ENCODE data around the gene AQP9.
"Not testable (repeated sequence)": the region's sequence is repeated elsewhere in the genome, so short reads cannot be mapped to it uniquely, and the experiment has no call there.

The AQP9 gene

DNA sequence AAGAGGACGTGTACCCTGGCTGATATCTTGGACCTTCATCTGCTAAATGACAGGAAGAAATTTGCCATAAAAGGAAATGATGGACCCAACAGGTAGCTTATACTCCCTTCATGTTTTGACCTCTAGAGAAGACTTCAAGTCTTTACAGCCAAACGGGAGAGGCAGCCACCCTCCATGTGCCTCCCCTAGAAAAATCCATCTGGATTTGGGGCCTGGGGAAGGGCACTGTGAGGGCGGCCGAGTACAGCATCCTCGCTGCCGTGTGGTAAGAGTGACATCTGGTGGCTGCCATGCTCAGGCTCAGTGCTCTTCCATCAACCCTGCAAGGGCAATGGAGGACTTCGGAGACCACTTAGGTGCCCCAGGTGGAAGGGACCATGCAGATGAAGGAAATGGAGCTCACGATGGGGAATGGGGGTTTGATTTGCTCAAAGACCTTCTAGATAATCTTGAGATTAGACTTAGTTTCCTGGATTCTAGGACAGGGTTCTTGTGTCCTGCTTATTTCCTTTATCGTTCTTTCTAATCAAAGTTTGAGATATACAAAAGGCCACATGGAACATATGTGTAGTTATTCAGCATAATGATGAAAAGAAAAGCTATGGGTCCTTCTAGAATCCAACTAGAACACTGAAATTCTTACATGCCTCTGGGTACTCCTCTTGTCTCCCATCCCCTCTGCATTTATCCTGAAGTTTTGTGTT is 44.4 kb downstream of the AQP9 start:
- no peaks in the 10 kb centered on the region for H3K9me3 Mint-ChIP-seq
- no peak overlapping the region for H3K4me3 Mint-ChIP-seq
- no peak overlapping the region for H3K27ac Mint-ChIP-seq
- H3K27me3 Mint-ChIP-seq (ENCODE audit: low read depth) = peaks cover 9% of the 10 kb centered on the region
- no peaks in the 10 kb centered on the region for H3K36me3 Mint-ChIP-seq (ENCODE audit: low read depth)
- TF ChIP-seq, protein P1, sequence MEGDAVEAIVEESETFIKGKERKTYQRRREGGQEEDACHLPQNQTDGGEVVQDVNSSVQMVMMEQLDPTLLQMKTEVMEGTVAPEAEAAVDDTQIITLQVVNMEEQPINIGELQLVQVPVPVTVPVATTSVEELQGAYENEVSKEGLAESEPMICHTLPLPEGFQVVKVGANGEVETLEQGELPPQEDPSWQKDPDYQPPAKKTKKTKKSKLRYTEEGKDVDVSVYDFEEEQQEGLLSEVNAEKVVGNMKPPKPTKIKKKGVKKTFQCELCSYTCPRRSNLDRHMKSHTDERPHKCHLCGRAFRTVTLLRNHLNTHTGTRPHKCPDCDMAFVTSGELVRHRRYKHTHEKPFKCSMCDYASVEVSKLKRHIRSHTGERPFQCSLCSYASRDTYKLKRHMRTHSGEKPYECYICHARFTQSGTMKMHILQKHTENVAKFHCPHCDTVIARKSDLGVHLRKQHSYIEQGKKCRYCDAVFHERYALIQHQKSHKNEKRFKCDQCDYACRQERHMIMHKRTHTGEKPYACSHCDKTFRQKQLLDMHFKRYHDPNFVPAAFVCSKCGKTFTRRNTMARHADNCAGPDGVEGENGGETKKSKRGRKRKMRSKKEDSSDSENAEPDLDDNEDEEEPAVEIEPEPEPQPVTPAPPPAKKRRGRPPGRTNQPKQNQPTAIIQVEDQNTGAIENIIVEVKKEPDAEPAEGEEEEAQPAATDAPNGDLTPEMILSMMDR (IDR thresholded peaks at IDR 0.05; ENCODE audit: unreplicated experiment in 3 of 3) = peak; percentile 94 to 97 (median 96)
- no peaks in the 10 kb centered on the region for H3K4me1 Mint-ChIP-seq

- no peaks in the 10 kb centered on the region for H3K4me1 Mint-ChIP-seq
- peaks cover 9% of the 10 kb centered on the region for H3K27me3 Mint-ChIP-seq (ENCODE audit: low read depth)
- no peak overlapping the region for H3K4me3 Mint-ChIP-seq
- TF ChIP-seq, protein P1 (IDR thresholded peaks at IDR 0.05; ENCODE audit: unreplicated experiment in 3 of 3) = no peak
- no peaks in the 10 kb centered on the region for H3K36me3 Mint-ChIP-seq (ENCODE audit: low read depth)
- H3K9me3 Mint-ChIP-seq = no peaks in the 10 kb centered on the region
- no peak overlapping the region for H3K27ac Mint-ChIP-seq
Observed at GRCh38 chr15:58185439-58185838, 47.3 kb downstream of the AQP9 start.

- no peak overlapping the region for H3K4me3 Mint-ChIP-seq
Observed at GRCh38 chr15:58189148-58189811, 51.1 kb downstream of the AQP9 start.

DNA sequence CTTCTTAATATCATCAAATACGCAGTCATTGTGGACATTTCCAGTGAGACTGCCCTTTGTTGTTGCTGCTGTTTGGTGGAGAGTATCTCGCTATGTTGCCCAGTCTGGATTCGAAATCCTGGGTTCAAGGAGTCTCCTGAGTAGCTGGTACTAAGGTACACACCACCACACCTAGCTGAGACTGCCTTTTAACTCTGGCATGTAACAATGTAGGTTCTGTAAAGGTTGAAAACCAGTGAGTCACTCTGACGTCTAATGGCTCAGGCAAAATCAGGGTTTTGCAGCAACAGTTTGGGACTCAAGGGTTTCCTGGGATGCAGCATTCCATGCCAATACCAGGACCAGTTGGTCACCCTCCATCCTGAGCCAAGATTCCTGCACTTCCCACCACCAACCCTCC is 52.2 kb downstream of the AQP9 start:
- no peak overlapping the region for H3K27ac Mint-ChIP-seq
- H3K9me3 Mint-ChIP-seq = peaks cover 6% of the 10 kb centered on the region
- TF ChIP-seq, protein P1 (IDR thresholded peaks at IDR 0.05; ENCODE audit: unreplicated experiment in 3 of 3) = no peak
- H3K36me3 Mint-ChIP-seq (ENCODE audit: low read depth) = no peaks in the 10 kb centered on the region
- no peak overlapping the region for H3K4me3 Mint-ChIP-seq
- H3K27me3 Mint-ChIP-seq (ENCODE audit: low read depth) = no peaks in the 10 kb centered on the region
- no peaks in the 10 kb centered on the region for H3K4me1 Mint-ChIP-seq

More at GRCh38 chr15:58189148-58189811, 51.1 kb downstream of the AQP9 start:
- H3K36me3 Mint-ChIP-seq (ENCODE audit: low read depth) = no peaks in the 10 kb centered on the region
- no peaks in the 10 kb centered on the region for H3K27me3 Mint-ChIP-seq (ENCODE audit: low read depth)
- peaks cover under 1% of the 10 kb centered on the region for H3K9me3 Mint-ChIP-seq
- H3K27ac Mint-ChIP-seq = no peak overlapping the region
- no peaks in the 10 kb centered on the region for H3K4me1 Mint-ChIP-seq
- TF ChIP-seq, protein P1 (IDR thresholded peaks at IDR 0.05; ENCODE audit: unreplicated experiment in 3 of 3) = no peak

DNA sequence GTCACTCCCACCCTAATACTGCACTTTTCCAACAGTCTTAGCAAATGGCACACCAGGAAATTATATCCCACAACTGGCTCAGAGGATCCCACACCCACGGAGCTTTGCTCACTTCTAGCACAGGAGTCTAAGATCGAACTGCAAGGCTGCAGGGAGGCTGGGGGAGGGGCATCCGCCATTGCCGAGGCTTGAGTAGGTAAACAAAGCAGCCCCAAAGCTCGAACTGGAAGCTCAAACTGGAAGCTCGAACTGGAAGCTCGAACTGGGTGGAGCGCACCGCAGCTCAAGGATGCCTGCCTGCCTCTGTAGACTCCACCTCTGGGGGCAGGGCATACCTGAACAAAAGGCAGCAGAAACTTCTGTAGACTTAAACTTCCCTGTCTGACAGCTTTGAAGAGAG is 55.5 kb downstream of the AQP9 start:
- not testable (repeated sequence) for H3K27me3 Mint-ChIP-seq (ENCODE audit: low read depth); H3K4me1 Mint-ChIP-seq; H3K36me3 Mint-ChIP-seq (ENCODE audit: low read depth); H3K27ac Mint-ChIP-seq; H3K4me3 Mint-ChIP-seq
- peaks cover 17% of the 10 kb centered on the region for H3K9me3 Mint-ChIP-seq

- Mint-ChIP-seq H3K9me3 (peaks cover 12% of the 10 kb centered on the region), H3K27ac (peak overlapping the region in 1 of 3 experiments; percentile 54), H3K4me3 (no peak overlapping the region), H3K4me1 (peaks cover 23% of the 10 kb centered on the region), H3K27me3 (ENCODE audit: low read depth) (no peaks in the 10 kb centered on the region), H3K36me3 (ENCODE audit: low read depth) (no peaks in the 10 kb centered on the region)
- TF ChIP-seq, protein P1 (IDR thresholded peaks at IDR 0.05; ENCODE audit: unreplicated experiment in 3 of 3) = no peak
Observed at GRCh38 chr15:58200739-58201138, 62.6 kb downstream of the AQP9 start.

Data from nephron (organoid).